ENCODE results near the gene NEU4.
"Not testable (repeated sequence)": the region's sequence is repeated elsewhere in the genome, so short reads cannot be mapped to it uniquely, and the experiment has no call there.

NEU4 gene

GRCh38 chr2:241833756-241834526 lies 24.9 kb downstream of the NEU4 start:
- DNase-seq (ENCODE audit: low spot score) = not testable (repeated sequence)

GRCh38 chr2:241834527-241835210 lies 25.7 kb downstream of the NEU4 start:
- no peak for DNase-seq (ENCODE audit: low spot score)

- no peak for DNase-seq (ENCODE audit: low spot score)
These were observed 26.6 kb downstream of the NEU4 start for GRCh38 chr2:241835611-241836010.

GRCh38 chr2:241836292-241836691 lies 27.3 kb downstream of the NEU4 start:
- no peak for DNase-seq (ENCODE audit: low spot score)

- DNase-seq (ENCODE audit: low spot score) = no peak
These were observed 28.4 kb downstream of the NEU4 start for GRCh38 chr2:241837197-241837965.

- no peak for DNase-seq (ENCODE audit: low spot score)
These were observed 32.4 kb downstream of the NEU4 start for GRCh38 chr2:241841181-241842066.

- no peak for DNase-seq (ENCODE audit: low spot score)
These were observed 33.0 kb downstream of the NEU4 start for GRCh38 chr2:241842067-241842415.

GRCh38 chr2:241842620-241843211 lies 33.7 kb downstream of the NEU4 start:
- DNase-seq (ENCODE audit: low spot score) = no peak

GRCh38 chr2:241843321-241844065 lies 34.5 kb downstream of the NEU4 start:
- DNase-seq (ENCODE audit: low spot score) = no peak

GRCh38 chr2:241844066-241844728 lies 35.2 kb downstream of the NEU4 start:
- DNase-seq (ENCODE audit: low spot score) = no peak

GRCh38 chr2:241844831-241845578 lies 36.0 kb downstream of the NEU4 start:
- DNase-seq (ENCODE audit: low spot score) = no peak

- no peak for DNase-seq (ENCODE audit: low spot score)
These were observed 37.4 kb downstream of the NEU4 start for GRCh38 chr2:241846406-241846805.

- no peak for DNase-seq (ENCODE audit: low spot score)
These were observed 40.0 kb downstream of the NEU4 start for GRCh38 chr2:241848761-241849615.

GRCh38 chr2:241849616-241850543 lies 40.9 kb downstream of the NEU4 start:
- no peak for DNase-seq (ENCODE audit: low spot score)

GRCh38 chr2:241850544-241851324 lies 41.7 kb downstream of the NEU4 start:
- no peak for DNase-seq (ENCODE audit: low spot score)

GRCh38 chr2:241851325-241852115 lies 42.5 kb downstream of the NEU4 start:
- DNase-seq (ENCODE audit: low spot score) = no peak

Measured in cerebellar cortex (tissue), 1 donor.